ENCODE data around the gene WNT9B.
"Not testable (repeated sequence)": the region's sequence is repeated elsewhere in the genome, so short reads cannot be mapped to it uniquely, and the experiment has no call there.

The WNT9B gene

DNA sequence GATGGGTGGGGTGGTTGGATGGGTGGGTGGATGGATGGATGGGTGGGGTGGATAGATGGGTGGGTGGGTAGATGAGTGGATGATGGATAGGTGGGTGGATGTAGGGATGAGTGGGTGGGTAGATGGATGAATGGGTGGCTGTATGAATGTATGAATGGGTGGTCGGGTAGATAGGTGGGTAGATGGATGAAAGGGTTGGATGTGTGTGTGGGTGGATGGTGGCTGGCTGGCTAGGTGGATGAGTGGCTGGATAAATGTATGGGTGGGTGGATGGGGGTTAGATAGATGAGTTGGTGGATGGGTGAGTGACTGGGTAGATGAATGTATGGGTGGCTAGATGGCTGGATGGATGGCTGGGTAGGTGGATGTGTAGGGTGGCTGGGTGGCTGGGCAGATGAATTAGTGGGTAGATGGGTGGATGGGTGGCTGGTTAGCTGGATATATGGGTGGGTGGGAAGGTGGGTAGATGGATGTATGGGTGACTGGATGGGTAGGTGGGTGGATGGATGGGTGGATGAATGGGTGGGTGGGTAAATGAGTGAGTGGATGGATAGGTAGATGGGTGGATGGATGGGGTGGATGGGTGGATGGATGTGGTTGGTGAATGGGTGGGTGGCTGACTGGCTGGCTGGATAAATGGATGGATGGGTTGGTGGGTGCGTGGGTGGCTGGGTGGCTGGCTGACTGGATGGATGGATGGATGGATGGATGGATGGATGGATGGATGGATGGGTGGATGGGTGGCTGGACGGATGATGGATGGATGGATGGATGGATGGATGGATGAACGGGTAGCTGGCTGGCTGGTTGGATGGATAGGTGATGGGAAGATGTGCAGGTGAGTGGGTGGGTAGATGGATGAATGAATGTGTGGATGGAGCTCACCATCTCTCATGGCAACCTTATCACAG is 52.6 kb downstream of the WNT9B start:
- FAIRE-seq, result peak; percentile 75
- DNase-seq (ENCODE audit: insufficient read length, low spot score), result no peak

DNA sequence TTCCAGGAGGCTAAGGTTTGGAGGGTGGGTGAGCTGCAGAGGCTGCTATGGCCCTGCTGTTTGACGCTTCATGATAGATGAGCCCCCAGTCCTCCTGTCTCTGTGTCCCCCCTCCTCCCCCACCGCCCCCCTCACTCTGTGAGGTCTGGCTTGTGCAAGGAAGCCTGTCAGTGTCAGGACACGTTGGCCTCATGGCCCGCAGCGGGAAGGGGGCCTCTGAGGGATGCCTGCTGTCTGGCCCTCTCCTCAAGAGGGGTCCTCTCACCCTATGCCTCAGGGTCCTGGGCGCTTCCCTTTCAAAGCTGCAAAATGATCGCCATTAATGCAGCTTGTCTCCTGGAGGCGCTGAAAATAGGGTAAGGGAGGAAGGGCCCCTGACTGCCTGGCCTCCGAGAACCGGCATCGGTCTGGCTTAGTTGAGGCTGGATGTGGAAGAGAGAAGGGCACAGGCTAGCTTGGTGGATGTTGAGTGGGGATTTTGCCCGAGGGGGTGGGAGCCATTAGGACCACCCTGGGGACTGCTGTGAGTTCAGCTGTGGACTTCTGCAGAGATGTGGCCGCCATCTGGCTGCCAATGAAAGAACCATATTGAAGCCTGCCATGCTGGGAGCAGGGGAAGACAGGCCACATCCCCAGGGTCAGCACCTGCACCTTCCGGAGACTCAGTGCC is 56.8 kb downstream of the WNT9B start:
- FAIRE-seq (peak; percentile 72), DNase-seq (ENCODE audit: insufficient read length, low spot score) (no peak)

DNA sequence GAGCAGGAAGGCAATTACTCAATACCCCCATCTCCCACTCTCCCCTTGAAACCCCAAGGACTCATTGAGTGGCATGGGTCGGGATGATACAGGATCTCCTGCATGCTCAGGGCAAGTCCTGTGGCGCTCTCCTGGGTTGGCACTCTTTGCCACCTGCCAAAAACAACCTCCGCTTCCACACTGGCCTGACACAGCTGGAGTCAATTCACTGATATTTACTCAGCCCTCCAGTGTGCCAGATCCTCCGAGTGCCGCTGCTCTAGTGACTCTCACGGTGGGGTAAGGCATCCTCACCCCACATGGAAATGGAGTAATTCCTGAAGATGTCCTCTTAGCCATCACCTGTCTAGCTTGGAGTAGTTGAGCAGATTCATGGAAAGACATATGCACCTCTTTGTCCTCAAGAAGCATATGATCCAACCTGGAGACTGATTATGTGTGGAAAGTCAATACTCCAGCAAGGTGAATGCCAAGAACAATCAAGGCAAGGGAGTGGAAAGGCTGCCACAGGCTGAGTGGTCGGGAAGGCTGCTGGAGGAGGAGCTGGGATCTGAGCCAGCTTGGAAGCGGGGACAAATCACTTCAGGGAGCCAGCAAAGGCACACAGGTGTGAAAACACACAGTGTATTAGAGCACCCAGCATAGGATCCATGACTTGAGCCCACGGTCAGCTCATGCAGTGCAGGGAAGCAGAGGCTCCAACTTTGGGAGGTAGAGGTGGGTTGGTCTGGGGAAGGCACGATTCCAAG is 59.0 kb downstream of the WNT9B start:
- peak; percentile 69 for FAIRE-seq
- no peak for DNase-seq (ENCODE audit: insufficient read length, low spot score)

DNA sequence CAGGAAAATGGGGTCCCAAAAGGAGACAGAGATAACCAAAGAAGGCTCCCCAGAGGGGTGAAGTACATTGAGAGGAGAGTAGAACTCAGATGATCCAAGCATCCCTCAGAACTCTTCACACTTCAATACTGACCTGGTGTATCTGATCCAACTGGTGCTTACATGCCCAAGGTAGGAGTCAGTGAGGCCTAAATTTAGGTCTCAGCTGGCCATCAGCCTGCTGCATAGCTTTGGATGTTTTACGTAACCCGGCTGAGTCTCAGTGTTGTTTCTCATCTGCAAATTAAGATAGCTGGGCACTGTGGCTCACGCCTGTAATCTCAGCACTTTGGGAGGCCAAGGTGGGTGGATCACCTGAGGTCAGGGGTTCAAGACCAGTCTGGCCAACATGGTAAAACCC is 59.9 kb downstream of the WNT9B start:
- no peak for DNase-seq (ENCODE audit: insufficient read length, low spot score)
- peak; percentile 63 for FAIRE-seq

- FAIRE-seq (peak; percentile 16), DNase-seq (ENCODE audit: insufficient read length, low spot score) (no peak)
Observed at GRCh38 chr17:46915596-46915995, 64.2 kb downstream of the WNT9B start.

DNA sequence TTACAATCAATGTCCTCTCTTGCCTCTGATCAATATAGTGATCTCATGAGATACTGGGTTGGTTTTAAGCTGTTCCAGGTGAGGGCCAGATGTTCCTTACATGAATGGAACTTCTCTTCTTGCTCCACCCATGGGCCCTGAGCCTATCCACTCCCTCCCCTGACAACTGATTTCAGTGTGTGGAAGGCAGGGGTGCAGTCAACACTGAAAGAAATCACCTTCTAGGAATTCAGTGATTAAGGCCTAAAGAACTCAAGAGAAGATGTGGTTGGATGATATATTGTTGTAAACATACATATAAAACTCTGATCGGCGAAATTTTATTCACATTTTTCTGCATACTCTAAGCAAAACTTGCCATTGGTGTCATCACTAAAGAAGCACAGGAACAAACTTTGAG is 64.8 kb downstream of the WNT9B start:
- no peak for FAIRE-seq
- peak; percentile 64 for DNase-seq (ENCODE audit: insufficient read length, low spot score)

DNA sequence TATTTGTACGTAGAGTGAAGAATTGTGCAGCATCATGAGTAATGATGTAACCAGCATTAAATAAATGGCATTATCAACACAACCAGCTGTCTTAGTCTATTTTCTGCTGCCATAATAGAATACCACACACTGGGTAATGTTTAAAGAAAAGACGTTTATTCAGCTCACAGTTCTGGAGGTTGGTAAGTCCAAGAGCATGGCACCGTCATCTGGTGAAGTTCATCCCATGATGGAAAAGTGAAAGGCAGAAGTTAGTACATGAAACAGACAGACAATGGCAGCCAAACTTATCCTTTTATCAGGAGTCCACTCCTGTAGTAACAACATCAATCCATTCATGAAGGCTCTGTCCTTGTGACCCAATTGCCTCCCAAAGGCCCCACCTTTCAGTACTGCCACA is 65.2 kb downstream of the WNT9B start:
- peak; percentile 83 for FAIRE-seq
- DNase-seq (ENCODE audit: insufficient read length, low spot score), result no peak

DNA sequence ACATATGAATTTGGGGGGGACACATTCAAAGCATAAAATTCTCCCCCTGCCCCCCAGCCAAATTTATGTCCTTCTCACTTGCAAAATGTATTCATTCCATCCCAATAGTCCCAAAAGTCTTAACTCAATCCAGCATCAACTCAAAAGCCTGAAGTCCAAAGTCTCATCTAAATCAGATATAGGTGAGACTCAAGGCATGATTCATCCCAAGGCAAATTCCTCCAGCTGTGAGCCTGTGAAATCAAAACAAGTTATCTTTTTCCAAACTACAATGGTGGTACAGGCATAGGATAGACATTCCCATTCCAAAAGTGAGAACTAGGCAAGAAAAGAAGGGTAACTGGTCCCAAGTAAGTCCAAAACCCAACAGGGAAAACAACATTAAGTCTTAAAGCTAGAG is 65.7 kb downstream of the WNT9B start:
- FAIRE-seq, result peak; percentile 42
- no peak for DNase-seq (ENCODE audit: insufficient read length, low spot score)

GRCh38 chr17:46917516-46917915 is 66.1 kb downstream of the WNT9B start:
- DNase-seq (ENCODE audit: insufficient read length, low spot score), result no peak
- FAIRE-seq, result no peak

DNA sequence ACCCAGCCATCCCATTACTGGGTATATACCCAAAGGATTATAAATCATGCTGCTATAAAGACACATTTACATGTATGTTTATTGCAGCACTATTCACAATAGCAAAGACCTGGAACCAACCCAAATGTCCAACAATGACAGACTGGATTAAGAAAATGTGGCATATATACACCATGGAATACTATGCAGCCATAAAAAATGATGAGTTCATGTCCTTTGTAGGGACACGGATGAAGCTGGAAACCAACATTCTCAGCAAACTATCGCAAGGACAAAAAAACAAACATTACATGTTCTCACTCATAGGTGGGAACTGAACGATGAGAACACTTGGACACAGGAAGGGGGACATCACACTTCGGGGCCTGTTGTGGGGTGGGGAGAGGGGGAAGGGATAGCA is 70.6 kb downstream of the WNT9B start:
- DNase-seq (ENCODE audit: insufficient read length, low spot score); FAIRE-seq: not testable (repeated sequence)

- FAIRE-seq (no peak), DNase-seq (ENCODE audit: insufficient read length, low spot score) (no peak)
Observed at GRCh38 chr17:46922487-46922803, 71.1 kb downstream of the WNT9B start.

DNA sequence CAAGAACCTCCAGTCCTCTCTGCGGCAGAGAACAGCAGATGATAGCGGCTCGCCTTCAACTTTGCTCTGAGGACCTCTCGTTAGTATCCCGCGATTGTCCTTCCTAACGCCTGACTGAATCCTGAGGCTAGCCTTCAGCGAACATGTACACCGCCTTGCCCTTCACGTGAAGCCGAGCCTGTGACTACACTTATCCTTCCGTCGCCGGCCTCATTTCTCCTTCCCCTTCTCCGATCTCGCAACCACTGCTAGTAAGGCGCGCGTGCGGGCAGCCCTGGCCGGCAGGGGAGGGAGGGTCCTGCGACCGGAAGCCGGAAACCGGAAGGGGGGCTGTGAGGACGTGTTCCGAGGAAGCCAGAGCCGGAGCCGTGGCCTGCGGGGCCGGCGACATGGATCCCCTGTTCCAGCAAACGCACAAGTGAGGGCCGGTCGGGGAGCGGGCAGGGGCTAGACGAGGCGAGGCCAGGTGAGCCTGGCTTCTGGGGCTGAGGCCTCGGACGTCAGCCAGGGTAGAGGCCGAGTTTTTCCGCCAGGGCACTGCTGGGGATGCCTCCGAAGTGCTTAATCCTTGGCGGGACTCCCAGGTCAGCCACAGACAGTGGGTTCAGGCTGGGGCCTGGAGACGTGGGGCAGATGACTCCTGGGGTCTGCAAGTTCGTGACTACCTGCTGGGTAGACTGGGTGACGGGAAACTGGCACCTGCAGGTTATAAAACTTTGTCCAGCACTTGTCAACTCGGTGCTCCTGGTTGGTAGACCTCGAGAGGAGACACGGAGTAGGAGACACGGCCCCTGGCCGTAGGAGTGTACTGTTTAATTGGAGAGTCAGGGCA is 71.6 kb downstream of the WNT9B start, which contains the start of gene GOSR2:
TSS of gene GOSR2 (plus strand) at position 357 of the 832 bp plus-strand sequence. CDS start at position 390, 33 bp downstream.
- peak; percentile 97 for DNase-seq (ENCODE audit: insufficient read length, low spot score)
- peak; percentile 86 for FAIRE-seq

DNA sequence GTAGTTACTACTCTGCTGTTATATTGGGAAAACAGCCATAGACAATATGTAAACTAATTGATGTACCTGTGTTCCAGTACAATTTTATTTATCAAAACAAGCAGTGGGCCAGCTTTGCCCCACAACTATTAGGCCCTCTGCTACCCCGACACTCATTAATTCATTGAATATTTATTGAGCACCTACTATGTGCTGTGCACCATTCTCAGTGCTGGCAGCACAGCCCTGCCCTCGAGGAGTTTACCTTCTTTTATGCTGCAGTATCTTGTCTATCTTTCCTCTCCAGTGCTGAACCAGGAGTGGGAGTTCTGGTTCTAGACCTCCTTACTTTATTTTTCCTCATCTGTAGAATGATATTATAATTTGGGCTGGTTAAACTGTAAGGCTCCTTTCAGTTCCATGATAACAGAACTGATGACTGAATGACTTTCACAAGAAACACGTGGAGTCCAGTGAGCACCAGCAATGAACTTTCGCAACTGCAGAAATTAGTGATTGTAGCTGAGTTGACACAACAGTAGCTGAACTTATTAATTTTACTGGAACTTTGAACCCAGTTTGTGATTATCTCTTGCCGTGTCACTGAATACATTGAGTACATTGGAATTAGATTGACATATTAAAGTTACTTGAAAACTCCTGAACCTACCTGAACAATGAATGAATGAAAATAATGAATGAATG is 73.9 kb downstream of the WNT9B start:
- peak; percentile 40 for FAIRE-seq
- DNase-seq (ENCODE audit: insufficient read length, low spot score), result no peak

- peak; percentile 36 for FAIRE-seq
- no peak for DNase-seq (ENCODE audit: insufficient read length, low spot score)
Observed at GRCh38 chr17:46928467-46929261, 77.3 kb downstream of the WNT9B start.

- FAIRE-seq (peak; percentile 16), DNase-seq (ENCODE audit: insufficient read length, low spot score) (no peak)
Observed at GRCh38 chr17:46929413-46929812, 78.0 kb downstream of the WNT9B start.

- FAIRE-seq (peak; percentile 58), DNase-seq (ENCODE audit: insufficient read length, low spot score) (no peak)
Observed at GRCh38 chr17:46930051-46930450, 78.7 kb downstream of the WNT9B start.

- DNase-seq (ENCODE audit: insufficient read length, low spot score) (no peak), FAIRE-seq (no peak)
Observed at GRCh38 chr17:46931596-46931995, 80.2 kb downstream of the WNT9B start.

GRCh38 chr17:46935658-46936266 is 84.4 kb downstream of the WNT9B start:
- FAIRE-seq, result peak; percentile 48
- DNase-seq (ENCODE audit: insufficient read length, low spot score), result no peak

All from HTR-8/SVneo (cell line).